Measurements from ENCODE around the gene ZNF384.
A peak's percentile ranks its signal among the peaks of the same experiment; 100 is the strongest.
"Not testable (repeated sequence)": the region's sequence is repeated elsewhere in the genome, so short reads cannot be mapped to it uniquely, and the experiment has no call there.

The ZNF384 gene

GRCh38 chr12:6688999-6689882 is at the start of gene ZNF384:
ZNF384 (minus strand) TSS chr12:6689375; CDS start chr12:6679520, 9,855 bp downstream.
- FAIRE-seq (peak; percentile 89), DNase-seq (ENCODE audit: low spot score) (peak; percentile 98)

DNA sequence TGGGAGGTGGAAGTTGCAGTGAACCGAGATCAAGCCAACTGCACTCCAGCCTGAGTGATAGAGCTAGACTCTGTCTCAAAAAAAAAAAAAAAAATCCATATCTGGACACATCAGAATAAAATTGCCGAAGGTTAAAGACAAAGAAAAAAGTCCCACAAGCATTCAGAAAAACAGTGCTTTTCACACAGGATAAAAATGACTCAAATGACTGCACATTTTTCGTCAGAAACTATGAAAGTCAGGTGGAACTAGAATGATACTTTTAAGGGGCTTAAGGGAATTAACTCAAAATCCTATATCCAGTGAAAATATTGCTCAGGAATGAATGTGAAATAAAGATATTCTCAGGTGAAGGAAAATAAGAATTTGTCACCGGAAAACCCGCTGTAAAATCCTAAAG is 47.6 kb upstream of the ZNF384 start:
- FAIRE-seq: no peak

GRCh38 chr12:6735448-6736191 is 46.4 kb upstream of the ZNF384 start:
- peak; percentile 27 for DNase-seq (ENCODE audit: low spot score)
- FAIRE-seq: peak; percentile 31

More for the DNA sequence above, 47.6 kb upstream of the ZNF384 start:
- no peak for DNase-seq (ENCODE audit: low spot score)

DNA sequence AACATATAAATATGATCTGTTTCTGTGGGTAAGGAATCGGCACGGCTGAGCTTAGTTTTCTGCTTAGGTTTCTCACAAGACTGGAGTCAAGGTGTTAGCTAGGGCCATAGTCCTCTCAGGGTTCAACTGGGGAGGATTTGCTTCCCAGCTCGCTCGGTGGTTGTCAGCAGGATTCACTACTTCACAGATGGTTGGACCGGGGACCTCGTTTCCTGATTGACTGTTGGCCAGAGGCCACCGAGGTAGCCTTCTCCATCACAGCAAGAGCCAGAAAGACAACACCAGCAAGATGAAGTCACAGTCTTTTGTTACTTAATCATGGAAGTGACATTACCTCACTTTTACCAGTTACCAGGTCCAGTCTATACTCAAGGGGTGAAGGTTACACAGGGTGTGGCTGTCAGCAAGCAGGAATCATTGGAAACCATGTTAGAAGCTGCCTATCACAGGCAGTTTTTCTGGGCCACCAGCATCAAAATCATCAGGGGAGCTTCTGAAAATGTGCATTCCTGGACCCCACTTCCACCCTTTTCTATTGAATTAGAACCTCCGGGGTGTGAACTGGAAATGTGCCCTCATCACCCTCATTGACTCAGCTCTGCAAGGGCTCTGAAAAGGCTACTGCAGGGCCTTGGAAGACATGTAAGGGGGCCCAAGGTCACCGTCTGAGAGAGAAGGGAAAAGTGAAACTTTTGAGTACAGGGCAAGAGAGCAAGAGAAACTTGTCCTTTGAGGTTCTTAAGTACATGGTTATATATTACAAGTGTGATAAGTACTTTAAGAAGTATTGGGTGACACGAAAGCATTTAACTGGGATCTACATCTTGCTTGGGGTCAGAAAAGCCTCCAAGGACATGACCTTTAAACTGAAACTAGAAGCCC is 45.6 kb upstream of the ZNF384 start:
- DNase-seq (ENCODE audit: low spot score) (no peak), FAIRE-seq (no peak)

- no peak for DNase-seq (ENCODE audit: low spot score)
- FAIRE-seq: no peak
Measured at GRCh38 chr12:6730169-6730568, 41.0 kb upstream of the ZNF384 start.

GRCh38 chr12:6729186-6729585 is 40.0 kb upstream of the ZNF384 start:
- DNase-seq (ENCODE audit: low spot score) (no peak), FAIRE-seq (no peak)

- DNase-seq (ENCODE audit: low spot score) (no peak), FAIRE-seq (no peak)
Measured at GRCh38 chr12:6725350-6725749, 36.2 kb upstream of the ZNF384 start.

- no peak for FAIRE-seq
Measured at GRCh38 chr12:6724409-6724797, 35.2 kb upstream of the ZNF384 start.

DNA sequence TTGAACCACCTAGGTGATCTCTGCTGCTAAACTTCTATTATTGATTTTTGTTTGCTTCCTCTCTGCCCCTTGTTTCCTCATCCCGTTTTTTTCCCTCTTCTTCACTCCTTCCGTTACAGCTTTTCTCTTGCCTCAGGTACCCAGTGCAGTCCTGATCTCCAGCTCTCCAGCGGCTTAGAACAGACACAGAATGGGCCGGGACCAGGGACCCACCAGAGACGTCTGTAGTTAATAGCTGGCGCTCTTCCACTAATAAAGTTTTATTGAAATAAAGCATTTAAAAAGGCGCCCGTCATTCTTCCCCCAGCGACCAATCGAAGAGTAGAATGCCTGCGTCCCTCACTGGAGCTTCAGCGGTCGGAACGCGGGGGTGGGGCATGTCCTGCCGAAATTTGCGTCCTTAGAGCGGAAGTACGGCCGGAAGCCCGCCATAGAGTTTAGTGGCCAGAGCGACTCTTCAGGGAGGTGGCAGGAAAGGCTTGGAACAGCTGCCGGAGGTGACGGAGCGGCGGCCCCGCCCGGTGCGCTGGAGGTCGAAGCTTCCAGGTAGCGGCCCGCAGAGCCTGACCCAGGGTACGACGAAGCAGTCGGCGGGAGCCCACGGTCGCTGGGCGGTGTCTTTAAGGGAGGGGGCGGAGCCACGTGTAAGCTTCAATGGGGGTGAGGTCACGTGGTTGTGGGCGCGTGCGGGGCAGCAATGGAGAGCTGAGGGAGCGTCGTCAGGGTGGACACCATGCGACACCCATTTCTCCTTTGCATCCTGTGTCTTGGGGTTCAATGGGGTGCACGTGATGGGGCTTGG is 34.6 kb upstream of the ZNF384 start, which contains the start of gene COPS7A:
COPS7A (plus strand) TSS at position 440 of the 802 bp plus-strand sequence. CDS start 611 bp downstream, outside the sequence.
- DNase-seq (ENCODE audit: low spot score) (peak; percentile 97), FAIRE-seq (peak; percentile 93)

More at GRCh38 chr12:6724409-6724797, 35.2 kb upstream of the ZNF384 start:
- DNase-seq (ENCODE audit: low spot score): peak; percentile 27

DNA sequence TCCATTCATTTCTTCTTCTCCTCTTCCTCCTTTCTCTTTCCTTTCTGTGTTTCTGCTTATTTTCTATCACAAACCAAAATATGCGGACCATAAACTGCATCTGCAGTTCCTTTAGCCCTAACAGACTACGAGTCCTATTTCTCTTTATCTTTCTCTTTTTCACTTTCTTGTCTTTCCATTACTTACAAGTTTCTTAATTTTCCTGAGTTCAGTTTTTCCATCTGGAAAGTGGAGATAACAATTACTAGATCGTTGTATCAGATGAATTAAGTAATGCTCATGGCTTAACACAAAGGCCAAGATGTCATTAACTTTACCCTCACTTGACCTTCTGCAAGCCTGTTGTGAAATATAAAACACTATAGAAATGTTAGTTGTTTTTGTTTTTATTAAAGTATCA is 33.7 kb upstream of the ZNF384 start:
- FAIRE-seq: no peak
- no peak for DNase-seq (ENCODE audit: low spot score)

GRCh38 chr12:6716874-6717437 is 27.8 kb upstream of the ZNF384 start:
- DNase-seq (ENCODE audit: low spot score) (no peak), FAIRE-seq (no peak)

- DNase-seq (ENCODE audit: low spot score); FAIRE-seq: not testable (repeated sequence)
Measured at GRCh38 chr12:6716031-6716873, 27.1 kb upstream of the ZNF384 start.

- FAIRE-seq (no peak), DNase-seq (ENCODE audit: low spot score) (no peak)
Measured at GRCh38 chr12:6708960-6709394, 19.8 kb upstream of the ZNF384 start.

GRCh38 chr12:6708351-6708750 is 19.2 kb upstream of the ZNF384 start:
- DNase-seq (ENCODE audit: low spot score); FAIRE-seq: not testable (repeated sequence)

- DNase-seq (ENCODE audit: low spot score) (no peak), FAIRE-seq (no peak)
Measured at GRCh38 chr12:6703631-6704030, 14.5 kb upstream of the ZNF384 start.

DNA sequence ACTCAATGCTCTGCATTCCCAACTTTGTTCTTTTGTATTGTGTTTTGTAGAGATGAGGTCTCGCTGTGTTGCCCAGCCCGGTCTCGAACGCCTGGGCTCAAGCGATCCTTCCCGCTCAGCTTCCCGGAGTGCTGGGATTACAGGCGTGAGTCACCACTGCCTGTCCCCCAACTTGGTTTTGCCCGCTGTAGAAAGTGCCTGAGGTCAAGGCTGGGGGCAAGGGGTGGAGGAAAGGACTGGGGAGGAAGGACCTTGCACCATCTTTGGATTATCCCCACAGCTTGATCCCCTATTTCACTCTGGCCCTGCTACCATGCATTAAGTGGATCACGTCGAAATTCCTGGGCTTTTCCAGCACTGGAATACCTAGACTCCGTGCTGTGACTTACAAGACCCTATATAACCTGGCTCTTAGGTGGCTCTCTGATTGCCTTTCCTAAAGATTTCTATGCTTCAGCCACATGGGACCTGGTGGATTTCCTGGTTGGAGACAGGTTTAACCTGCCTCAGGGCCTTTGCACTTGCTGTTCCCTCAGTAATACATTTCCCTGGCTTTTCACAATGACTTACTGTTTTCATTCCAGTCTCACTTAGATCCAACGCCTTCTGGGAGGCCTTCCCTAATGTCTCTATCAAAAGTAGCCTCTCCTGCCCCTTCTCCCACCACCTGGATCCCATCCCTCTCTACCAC is 12.0 kb upstream of the ZNF384 start:
- FAIRE-seq (no peak), DNase-seq (ENCODE audit: low spot score) (no peak)

- DNase-seq (ENCODE audit: low spot score): no peak
- no peak for FAIRE-seq
Measured at GRCh38 chr12:6700646-6701051, 11.5 kb upstream of the ZNF384 start, which contains the start of gene PIANP. PIANP (minus strand) TSS chr12:6700815; CDS start chr12:6698061, 2,754 bp downstream.

DNA sequence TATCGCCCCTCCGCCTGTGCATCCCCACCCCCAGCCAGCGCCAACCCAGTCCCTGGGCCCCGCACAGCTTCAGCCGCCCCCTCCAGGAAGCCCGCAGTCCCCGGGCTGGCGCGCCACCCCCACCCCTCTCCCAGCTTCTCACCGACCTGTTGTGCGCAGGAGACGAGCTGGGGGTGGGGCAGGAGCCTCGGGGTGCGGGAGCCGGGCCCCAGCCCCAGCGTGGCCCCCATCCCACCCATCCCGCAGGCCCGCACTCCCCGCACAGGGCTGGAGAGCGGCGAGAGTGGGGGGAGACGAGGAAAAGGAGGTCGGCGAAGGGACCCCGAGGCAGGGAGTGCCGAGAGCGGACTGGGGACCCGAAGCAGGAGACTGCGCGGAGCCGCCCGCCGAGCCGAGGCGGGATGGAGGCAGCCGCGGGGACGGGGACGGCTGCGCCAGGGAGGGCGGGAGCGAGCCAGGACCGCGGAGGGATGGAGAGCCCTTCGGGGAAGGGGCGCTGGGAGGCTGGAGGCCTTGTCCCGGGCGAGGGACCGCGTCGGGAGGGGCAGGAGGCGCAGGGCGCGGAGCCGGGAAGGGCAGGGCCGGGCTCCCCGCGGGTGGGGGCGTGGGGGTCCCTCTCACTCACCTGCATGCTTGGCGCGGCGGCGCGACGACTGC is 10.9 kb upstream of the ZNF384 start:
- DNase-seq (ENCODE audit: low spot score): no peak
- FAIRE-seq: no peak

Measured in RCC 7860 (cell line).